PFSK-1 (cell line): ENCODE measurements around the gene FA2H.

ENCODE experiments used
- FOXP2 ChIP-seq: optimal IDR thresholded peaks from 2 replicates; pipeline ENCODE3; 2011; ENCODE audit warnings: borderline replicate concordance, control low read depth, inconsistent platforms; ENCODE audit not compliant: insufficient read depth; ENCODE audit errors: extremely low read length, extremely low read depth
- POLR2AphosphoS5 ChIP-seq: IDR thresholded peaks from 2 replicates; pipeline ENCODE4 v1.6.1; 2012; ENCODE audit warnings: low read depth, mild to moderate bottlenecking, control low read depth, low read length, moderate library complexity
- SIN3A ChIP-seq: IDR thresholded peaks from 2 replicates; pipeline ENCODE4 v1.6.1; 2012; ENCODE audit warnings: mild to moderate bottlenecking, low read length, moderate library complexity, borderline replicate concordance; ENCODE audit not compliant: insufficient read depth
- TF ChIP-seq, protein P1 (sequence below), 2 experiments: IDR thresholded peaks; 2 replicates each; pipeline versions ENCODE4 v1.6.1 to v1.8.0; 2011 to 2012; ENCODE audit warnings: low read depth in 2 of 2, low read length in 2 of 2, control low read depth in 1 of 2, inconsistent platforms in 1 of 2, mild to moderate bottlenecking in 1 of 2, moderate library complexity in 1 of 2; ENCODE audit not compliant: insufficient read depth in 1 of 2

DNA sequence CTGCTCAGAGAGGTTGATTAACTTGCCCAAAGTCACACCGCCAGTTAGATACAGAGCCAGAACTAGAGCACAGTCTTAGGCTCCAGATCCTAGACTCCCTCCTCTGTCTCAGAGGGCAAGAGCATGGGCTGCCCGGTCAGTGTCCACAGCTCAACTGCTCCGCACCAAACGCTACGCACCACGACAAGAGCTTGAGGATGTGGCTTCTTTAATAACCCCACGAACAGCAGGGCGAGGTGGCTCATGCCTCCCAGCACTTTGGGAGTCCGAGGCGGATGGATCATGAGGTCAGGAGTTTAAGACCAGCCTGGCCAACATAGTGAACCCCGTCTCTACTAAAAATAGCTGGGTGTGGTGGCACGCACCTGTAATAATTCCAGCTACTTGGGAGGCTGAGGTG lies 21.4 kb downstream of the FA2H start:
- TF ChIP-seq, protein P1, sequence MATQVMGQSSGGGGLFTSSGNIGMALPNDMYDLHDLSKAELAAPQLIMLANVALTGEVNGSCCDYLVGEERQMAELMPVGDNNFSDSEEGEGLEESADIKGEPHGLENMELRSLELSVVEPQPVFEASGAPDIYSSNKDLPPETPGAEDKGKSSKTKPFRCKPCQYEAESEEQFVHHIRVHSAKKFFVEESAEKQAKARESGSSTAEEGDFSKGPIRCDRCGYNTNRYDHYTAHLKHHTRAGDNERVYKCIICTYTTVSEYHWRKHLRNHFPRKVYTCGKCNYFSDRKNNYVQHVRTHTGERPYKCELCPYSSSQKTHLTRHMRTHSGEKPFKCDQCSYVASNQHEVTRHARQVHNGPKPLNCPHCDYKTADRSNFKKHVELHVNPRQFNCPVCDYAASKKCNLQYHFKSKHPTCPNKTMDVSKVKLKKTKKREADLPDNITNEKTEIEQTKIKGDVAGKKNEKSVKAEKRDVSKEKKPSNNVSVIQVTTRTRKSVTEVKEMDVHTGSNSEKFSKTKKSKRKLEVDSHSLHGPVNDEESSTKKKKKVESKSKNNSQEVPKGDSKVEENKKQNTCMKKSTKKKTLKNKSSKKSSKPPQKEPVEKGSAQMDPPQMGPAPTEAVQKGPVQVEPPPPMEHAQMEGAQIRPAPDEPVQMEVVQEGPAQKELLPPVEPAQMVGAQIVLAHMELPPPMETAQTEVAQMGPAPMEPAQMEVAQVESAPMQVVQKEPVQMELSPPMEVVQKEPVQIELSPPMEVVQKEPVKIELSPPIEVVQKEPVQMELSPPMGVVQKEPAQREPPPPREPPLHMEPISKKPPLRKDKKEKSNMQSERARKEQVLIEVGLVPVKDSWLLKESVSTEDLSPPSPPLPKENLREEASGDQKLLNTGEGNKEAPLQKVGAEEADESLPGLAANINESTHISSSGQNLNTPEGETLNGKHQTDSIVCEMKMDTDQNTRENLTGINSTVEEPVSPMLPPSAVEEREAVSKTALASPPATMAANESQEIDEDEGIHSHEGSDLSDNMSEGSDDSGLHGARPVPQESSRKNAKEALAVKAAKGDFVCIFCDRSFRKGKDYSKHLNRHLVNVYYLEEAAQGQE (IDR thresholded peaks at IDR 0.05; ENCODE audit: insufficient read depth in 1 of 2, low read depth in 2 of 2, low read length in 2 of 2): no peak
- TF ChIP-seq POLR2AphosphoS5: no peak
- TF ChIP-seq FOXP2: no peak
- no peak for TF ChIP-seq SIN3A
